ENCODE results near the gene GAL3ST2. TPM values are rescaled to one million over a fixed set of nuclear protein-coding genes. Genes with fewer than 3 reads are reported as not detected.

Gene GAL3ST2
- total RNA-seq, 1 experiment from 2014 or later = 6.8 TPM

- Histone ChIP-seq H3K36me3 (ENCODE audit: control insufficient read depth, insufficient read depth, low read length) (no peaks in the 10 kb centered on the region), H3K9me3 (no peaks in the 10 kb centered on the region), H3K27me3 (replicated peaks; ENCODE audit: control insufficient read depth, insufficient read depth, low read length) (no peaks in the 10 kb centered on the region), H3K4me3 (ENCODE audit: low read depth, low read length) (no peak overlapping the region), H3K4me1 (peaks cover 29% of the 10 kb centered on the region)
- H3K36me3 Mint-ChIP-seq (ENCODE audit: insufficient read depth, unreplicated experiment) = peaks cover 12% of the 10 kb centered on the region
- no peak overlapping the region for H3K4me3 Mint-ChIP-seq (ENCODE audit: unreplicated experiment)
- DNase-seq = no peak
- H3K9me3 Mint-ChIP-seq (ENCODE audit: unreplicated experiment) = no peaks in the 10 kb centered on the region
- ChIA-PET CTCF (no interaction called here), POLR2A (no interaction called here)
- no peak overlapping the region for H3K27ac Mint-ChIP-seq (ENCODE audit: unreplicated experiment)
- BruUV-seq (replicated peaks) = no TSS peak
- intact Hi-C loops (cut with micrococcal nuclease; ENCODE audit: unreplicated experiment) = no loop called here
- no peaks in the 10 kb centered on the region for H3K27me3 Mint-ChIP-seq (ENCODE audit: insufficient read depth, unreplicated experiment)
- no peak for TF ChIP-seq CTCF (IDR thresholded peaks at IDR 0.05; ENCODE audit: insufficient read depth in 1 of 2, low read depth in 1 of 2, low read length in 1 of 2, severe bottlenecking in 1 of 2, unreplicated experiment in 1 of 2)
- H3K4me1 Mint-ChIP-seq (ENCODE audit: low read depth, unreplicated experiment) = peaks cover 10% of the 10 kb centered on the region
Observed at GRCh38 chr2:241768251-241768711, 8.3 kb upstream of the GAL3ST2 start.

DNA sequence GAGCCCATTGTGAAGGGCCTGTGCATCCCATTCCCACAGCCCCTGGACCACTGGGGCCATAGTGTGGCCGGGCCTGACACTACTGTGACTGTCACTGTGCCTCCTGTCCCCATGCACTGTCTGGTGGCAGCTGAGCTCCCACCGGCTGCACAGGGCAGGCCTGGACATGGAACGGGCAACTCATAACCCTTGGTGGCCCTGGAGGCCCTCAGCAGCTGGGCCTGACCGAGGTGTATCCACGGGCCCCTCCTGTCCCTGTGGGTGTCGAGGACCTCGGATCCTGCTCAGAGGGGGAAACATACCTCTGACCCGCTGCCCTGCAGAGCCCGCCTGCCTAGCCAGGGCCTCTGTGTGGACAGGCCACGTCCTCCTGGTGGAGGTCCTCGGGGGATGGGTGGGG lies 7.8 kb upstream of the GAL3ST2 start:
- Mint-ChIP-seq H3K9me3 (ENCODE audit: unreplicated experiment) (no peaks in the 10 kb centered on the region), H3K27me3 (ENCODE audit: insufficient read depth, unreplicated experiment) (no peaks in the 10 kb centered on the region), H3K4me3 (ENCODE audit: unreplicated experiment) (no peak overlapping the region), H3K4me1 (ENCODE audit: low read depth, unreplicated experiment) (peaks cover 10% of the 10 kb centered on the region), H3K27ac (ENCODE audit: unreplicated experiment) (no peak overlapping the region), H3K36me3 (ENCODE audit: insufficient read depth, unreplicated experiment) (peaks cover 12% of the 10 kb centered on the region)
- no peak overlapping the region for H3K4me3 ChIP-seq (ENCODE audit: low read depth, low read length)
- POLR2A ChIA-PET = no interaction called here
- no peaks in the 10 kb centered on the region for H3K9me3 ChIP-seq
- H3K36me3 ChIP-seq (ENCODE audit: control insufficient read depth, insufficient read depth, low read length) = no peaks in the 10 kb centered on the region
- DNase-seq = no peak
- H3K27me3 ChIP-seq (replicated peaks; ENCODE audit: control insufficient read depth, insufficient read depth, low read length) = no peaks in the 10 kb centered on the region
- peaks cover 29% of the 10 kb centered on the region for H3K4me1 ChIP-seq
- no TSS peak for BruUV-seq (replicated peaks)
- TF ChIP-seq CTCF (IDR thresholded peaks at IDR 0.05; ENCODE audit: insufficient read depth in 1 of 2, low read depth in 1 of 2, low read length in 1 of 2, severe bottlenecking in 1 of 2, unreplicated experiment in 1 of 2) = no peak
- CTCF ChIA-PET = no interaction called here
- intact Hi-C loops (cut with micrococcal nuclease; ENCODE audit: unreplicated experiment) = no loop called here

DNA sequence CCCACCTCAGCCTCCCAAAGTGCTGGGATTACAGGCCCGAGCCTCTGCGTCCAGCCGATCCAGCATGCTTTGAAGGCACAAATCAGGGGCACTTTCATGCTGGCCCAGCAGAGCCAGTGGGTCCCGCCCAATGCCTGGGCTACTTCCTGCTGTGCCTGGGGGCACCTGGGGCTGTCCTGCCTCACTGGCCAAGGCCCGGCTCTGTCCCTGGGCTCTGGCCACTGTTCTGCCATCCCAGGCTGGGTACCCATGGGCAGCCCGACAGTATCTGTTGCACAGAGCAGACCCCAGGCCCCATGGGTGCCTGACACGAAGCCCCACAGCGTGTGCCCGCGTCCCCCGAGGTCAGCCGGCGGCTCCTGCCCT lies 6.8 kb upstream of the GAL3ST2 start:
- H3K4me3 Mint-ChIP-seq (ENCODE audit: unreplicated experiment) = no peak overlapping the region
- Histone ChIP-seq H3K36me3 (ENCODE audit: control insufficient read depth, insufficient read depth, low read length) (no peaks in the 10 kb centered on the region), H3K27me3 (replicated peaks; ENCODE audit: control insufficient read depth, insufficient read depth, low read length) (no peaks in the 10 kb centered on the region), H3K4me1 (peaks cover 33% of the 10 kb centered on the region), H3K4me3 (ENCODE audit: low read depth, low read length) (no peak overlapping the region), H3K9me3 (no peaks in the 10 kb centered on the region)
- H3K9me3 Mint-ChIP-seq (ENCODE audit: unreplicated experiment) = no peaks in the 10 kb centered on the region
- intact Hi-C loops (cut with micrococcal nuclease; ENCODE audit: unreplicated experiment) = no loop called here
- no TSS peak for BruUV-seq (replicated peaks)
- H3K27me3 Mint-ChIP-seq (ENCODE audit: insufficient read depth, unreplicated experiment) = no peaks in the 10 kb centered on the region
- ChIA-PET POLR2A (no interaction called here), CTCF (no interaction called here)
- no peak for DNase-seq
- peaks cover 10% of the 10 kb centered on the region for H3K4me1 Mint-ChIP-seq (ENCODE audit: low read depth, unreplicated experiment)
- H3K36me3 Mint-ChIP-seq (ENCODE audit: insufficient read depth, unreplicated experiment) = peaks cover 12% of the 10 kb centered on the region
- H3K27ac Mint-ChIP-seq (ENCODE audit: unreplicated experiment) = no peak overlapping the region
- no peak for TF ChIP-seq CTCF (IDR thresholded peaks at IDR 0.05; ENCODE audit: insufficient read depth in 1 of 2, low read depth in 1 of 2, low read length in 1 of 2, severe bottlenecking in 1 of 2, unreplicated experiment in 1 of 2)

Measured in Caco-2 (cell line).